NT2/D1 (cell line): ENCODE results near the gene KCP.

ENCODE experiments used
- SUZ12 ChIP-seq: IDR thresholded peaks from 2 replicates; pipeline ENCODE4 v1.6.1; 2011; ENCODE audit not compliant: insufficient read length, insufficient read depth; ENCODE audit errors: extremely low read depth
- YY1 ChIP-seq: IDR thresholded peaks from 2 replicates; pipeline ENCODE4 v1.6.1; 2011; ENCODE audit not compliant: insufficient read length, insufficient read depth
- ZNF274 ChIP-seq: IDR thresholded peaks from 2 replicates; pipeline ENCODE4 v1.6.1; 2011; ENCODE audit warnings: mild to moderate bottlenecking, low read depth, low read length

DNA sequence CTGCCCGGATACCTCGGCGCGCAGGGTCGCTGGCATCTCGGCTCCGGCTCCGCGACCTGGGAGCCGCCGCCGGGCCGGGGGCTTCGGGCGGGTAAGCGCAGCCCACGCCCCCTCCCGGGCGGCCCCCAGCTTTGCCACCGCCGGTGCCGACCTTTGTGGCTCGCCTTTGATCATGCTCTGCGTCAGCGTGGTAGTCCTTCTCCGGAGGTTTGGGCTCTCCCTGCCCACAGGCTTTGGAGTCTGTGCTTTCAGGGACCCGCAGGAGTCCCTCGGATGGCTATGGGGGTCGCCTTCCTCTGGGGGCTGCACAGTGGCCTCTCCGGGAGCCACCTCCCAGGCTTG lies 40.6 kb downstream of the KCP start:
- TF ChIP-seq ZNF274 = no peak
- TF ChIP-seq SUZ12 = no peak
- TF ChIP-seq YY1 = no peak
